Neural cell (in vitro differentiated cells): ENCODE results near the gene KIT.

Source experiments
- EZH2 ChIP-seq: fragments of 200-600, 300-800 bp; shearing (Covaris generic), sonication (generic); IDR thresholded peaks from 2 replicates; pipeline ENCODE4 v1.6.1; 2014; ENCODE audit warnings: antibody characterized with exemption, low read length, borderline replicate concordance, mild to moderate bottlenecking; ENCODE audit not compliant: insufficient read depth, poor library complexity, severe bottlenecking
- POLR2AphosphoS5 ChIP-seq: IDR thresholded peaks from 2 replicates; pipeline ENCODE4 v1.6.1; 2012
- TF ChIP-seq, protein P1 (sequence below): fragments of 450-650 bp; IDR thresholded peaks from 2 replicates; pipeline ENCODE4 v1.5.1; 2014; ENCODE audit warnings: antibody characterized with exemption, mild to moderate bottlenecking, moderate library complexity; ENCODE audit not compliant: poor library complexity, severe bottlenecking

DNA sequence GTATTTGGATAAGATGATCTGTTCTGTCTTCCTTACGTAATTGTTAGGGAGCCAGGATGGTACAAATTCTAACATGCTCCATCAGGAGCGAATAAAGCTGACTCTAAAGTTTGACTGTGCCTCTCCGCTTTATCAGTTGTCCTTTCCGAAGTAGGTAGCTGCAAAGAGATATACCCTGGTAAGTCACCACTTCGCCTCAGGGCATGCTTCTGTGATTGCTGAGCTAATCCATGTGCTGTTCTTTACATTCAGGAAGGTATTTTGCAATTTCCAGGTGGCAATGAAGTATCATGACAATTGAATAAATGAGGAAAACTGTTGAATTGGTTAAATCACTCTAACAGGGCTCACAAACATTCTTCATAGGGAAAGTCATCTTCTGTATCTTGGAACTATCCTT, 38.9 kb downstream of the KIT start:
- TF ChIP-seq EZH2: no peak
- TF ChIP-seq, protein P1, sequence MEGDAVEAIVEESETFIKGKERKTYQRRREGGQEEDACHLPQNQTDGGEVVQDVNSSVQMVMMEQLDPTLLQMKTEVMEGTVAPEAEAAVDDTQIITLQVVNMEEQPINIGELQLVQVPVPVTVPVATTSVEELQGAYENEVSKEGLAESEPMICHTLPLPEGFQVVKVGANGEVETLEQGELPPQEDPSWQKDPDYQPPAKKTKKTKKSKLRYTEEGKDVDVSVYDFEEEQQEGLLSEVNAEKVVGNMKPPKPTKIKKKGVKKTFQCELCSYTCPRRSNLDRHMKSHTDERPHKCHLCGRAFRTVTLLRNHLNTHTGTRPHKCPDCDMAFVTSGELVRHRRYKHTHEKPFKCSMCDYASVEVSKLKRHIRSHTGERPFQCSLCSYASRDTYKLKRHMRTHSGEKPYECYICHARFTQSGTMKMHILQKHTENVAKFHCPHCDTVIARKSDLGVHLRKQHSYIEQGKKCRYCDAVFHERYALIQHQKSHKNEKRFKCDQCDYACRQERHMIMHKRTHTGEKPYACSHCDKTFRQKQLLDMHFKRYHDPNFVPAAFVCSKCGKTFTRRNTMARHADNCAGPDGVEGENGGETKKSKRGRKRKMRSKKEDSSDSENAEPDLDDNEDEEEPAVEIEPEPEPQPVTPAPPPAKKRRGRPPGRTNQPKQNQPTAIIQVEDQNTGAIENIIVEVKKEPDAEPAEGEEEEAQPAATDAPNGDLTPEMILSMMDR: no peak
- TF ChIP-seq POLR2AphosphoS5: no peak
